IPS-15b (cell line): ENCODE data around the gene KIF13A.

ENCODE experiments used
- H3K27me3 ChIP-seq: one replicate; pipeline ENCODE4 v1.6.1; 2013; ENCODE audit warnings: low read length; ENCODE audit not compliant: control insufficient read depth, insufficient read depth
- H3K36me3 ChIP-seq: one replicate; pipeline ENCODE4 v1.6.1; 2013; ENCODE audit warnings: low read length; ENCODE audit not compliant: control insufficient read depth, insufficient read depth
- H3K4me1 ChIP-seq: one replicate; pipeline ENCODE4 v1.6.1; 2013; ENCODE audit warnings: mild to moderate bottlenecking, low read length; ENCODE audit not compliant: control insufficient read depth, insufficient read depth
- H3K4me3 ChIP-seq: one replicate; pipeline ENCODE4 v1.5.1; 2013; ENCODE audit warnings: low read depth, low read length
- H3K9ac ChIP-seq: one replicate; pipeline ENCODE4 v1.6.1; 2013; ENCODE audit warnings: low read depth, mild to moderate bottlenecking, low read length
- H3K9me3 ChIP-seq: one replicate; pipeline ENCODE4 v1.6.1; 2013; ENCODE audit warnings: mild to moderate bottlenecking, low read length; ENCODE audit not compliant: control insufficient read depth, insufficient read depth

The KIF13A gene

DNA sequence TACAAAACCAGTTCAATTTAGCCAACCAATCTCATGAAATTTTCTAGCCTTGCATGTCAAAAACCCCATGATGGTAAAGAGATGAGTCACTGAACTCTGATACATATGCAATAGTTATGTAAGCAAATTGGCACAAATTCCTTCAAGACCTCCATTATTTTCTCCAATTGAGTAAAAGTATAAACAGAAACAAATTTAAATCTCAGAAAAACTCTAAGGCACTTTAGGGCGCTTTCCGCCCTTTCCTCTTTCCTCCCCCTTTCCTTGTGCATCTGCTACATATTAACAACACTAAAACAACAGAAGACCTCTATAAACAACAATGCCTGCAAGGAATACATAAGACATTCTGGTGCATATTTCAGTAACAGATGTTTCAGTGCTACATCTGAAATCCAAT, 48.5 kb downstream of the KIF13A start:
- H3K9me3 ChIP-seq: no peaks in the 10 kb centered on the region
- H3K27me3 ChIP-seq: no peaks in the 10 kb centered on the region
- H3K9ac ChIP-seq: no peak overlapping the region
- H3K36me3 ChIP-seq: no peaks in the 10 kb centered on the region
- H3K4me3 ChIP-seq: no peak overlapping the region
- H3K4me1 ChIP-seq: peaks cover 24% of the 10 kb centered on the region

DNA sequence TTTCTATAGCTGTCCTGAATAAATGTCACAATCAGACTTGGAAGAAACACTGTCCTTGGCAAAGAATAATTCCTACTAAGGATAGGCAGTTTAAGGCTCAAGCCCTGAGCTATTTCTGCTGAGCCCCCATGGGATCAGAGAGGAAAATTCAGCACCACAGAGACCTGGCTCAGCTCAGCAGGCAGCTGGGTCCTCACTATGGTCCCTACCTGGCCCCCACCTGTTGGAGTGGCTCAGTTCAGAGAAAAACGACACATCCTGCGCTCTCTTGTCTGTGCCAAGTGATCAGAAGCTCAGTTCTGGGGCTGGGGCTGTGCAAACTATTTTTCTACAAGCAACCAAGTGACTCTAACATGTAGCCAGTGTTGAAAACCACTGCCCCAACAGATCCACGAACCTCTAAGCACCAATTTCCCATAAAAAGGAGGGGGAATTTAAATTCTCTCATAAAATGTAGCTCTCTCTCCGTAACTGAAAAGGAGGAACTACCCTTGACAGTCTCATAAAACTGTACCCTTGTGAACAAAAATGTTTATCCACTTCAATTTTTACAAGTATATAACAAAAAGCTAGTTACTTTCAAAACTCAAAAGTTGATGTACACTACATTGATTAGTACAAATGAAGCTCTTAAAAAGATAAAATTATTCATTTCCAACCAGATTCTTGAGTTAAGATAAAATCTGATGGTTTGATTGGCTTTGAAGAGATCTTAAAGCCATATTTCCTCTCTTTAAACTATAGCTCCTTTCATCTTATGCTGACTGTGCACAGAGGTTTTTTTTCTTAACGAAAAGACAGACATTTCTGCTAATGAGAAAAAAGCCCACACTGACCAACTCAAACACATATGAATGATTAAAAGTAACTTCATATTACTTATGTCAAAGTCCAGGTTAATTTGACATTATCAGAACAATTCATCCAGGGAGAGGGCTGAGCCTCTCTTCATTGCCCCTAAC, 52.0 kb downstream of the KIF13A start:
- H3K9ac ChIP-seq: no peak overlapping the region
- H3K9me3 ChIP-seq: no peaks in the 10 kb centered on the region
- no peak overlapping the region for H3K4me3 ChIP-seq
- H3K27me3 ChIP-seq: no peaks in the 10 kb centered on the region
- peaks cover 30% of the 10 kb centered on the region for H3K4me1 ChIP-seq
- no peaks in the 10 kb centered on the region for H3K36me3 ChIP-seq

DNA sequence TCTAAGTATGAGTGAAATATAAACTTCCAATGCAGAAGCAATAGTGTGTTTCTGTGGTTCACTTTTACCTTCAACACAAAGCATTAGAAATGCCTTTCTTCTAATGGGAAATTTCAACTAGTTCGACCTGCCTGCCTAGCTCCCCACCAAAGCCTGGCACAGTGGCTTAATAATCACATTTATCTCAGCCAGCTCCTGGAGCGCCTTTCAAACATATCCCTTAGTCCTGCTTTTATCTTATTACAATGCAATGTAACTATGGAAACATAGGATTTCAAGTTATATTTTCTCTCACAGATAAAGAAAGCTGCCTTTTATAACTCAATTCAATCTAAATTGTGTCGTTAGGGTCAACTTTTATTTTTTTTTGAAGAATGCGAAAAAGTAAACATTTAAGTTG, 53.7 kb downstream of the KIF13A start:
- no peak overlapping the region for H3K9ac ChIP-seq
- no peaks in the 10 kb centered on the region for H3K9me3 ChIP-seq
- no peaks in the 10 kb centered on the region for H3K27me3 ChIP-seq
- no peak overlapping the region for H3K4me3 ChIP-seq
- no peaks in the 10 kb centered on the region for H3K36me3 ChIP-seq
- peaks cover 24% of the 10 kb centered on the region for H3K4me1 ChIP-seq

DNA sequence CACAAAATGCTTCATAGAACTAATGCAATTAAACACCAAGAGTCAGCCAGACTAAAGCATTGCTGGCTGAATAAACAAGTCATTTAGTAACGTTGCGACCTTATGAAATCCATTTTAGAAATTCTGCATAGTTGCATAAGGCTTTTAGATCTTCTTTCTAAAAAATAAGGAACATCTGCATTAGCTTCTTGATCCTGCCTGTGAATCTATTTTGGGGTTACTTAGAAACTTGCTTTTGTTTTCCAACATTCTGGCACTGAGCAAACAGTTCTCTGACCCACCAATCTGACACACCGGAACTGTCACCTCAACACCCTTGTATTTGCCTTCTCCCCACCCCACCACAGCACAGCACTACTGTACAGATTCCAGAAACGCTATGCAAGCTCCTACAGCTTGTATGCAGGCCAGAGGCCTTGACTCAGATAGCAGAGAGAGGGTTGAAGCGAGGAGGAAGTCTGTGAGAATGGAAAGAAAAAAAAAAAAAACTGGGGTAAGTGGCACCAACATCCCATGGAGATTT, 55.0 kb downstream of the KIF13A start:
- no peaks in the 10 kb centered on the region for H3K36me3 ChIP-seq
- peaks cover 20% of the 10 kb centered on the region for H3K4me1 ChIP-seq
- H3K9ac ChIP-seq: no peak overlapping the region
- H3K4me3 ChIP-seq: no peak overlapping the region
- no peaks in the 10 kb centered on the region for H3K27me3 ChIP-seq
- no peaks in the 10 kb centered on the region for H3K9me3 ChIP-seq

DNA sequence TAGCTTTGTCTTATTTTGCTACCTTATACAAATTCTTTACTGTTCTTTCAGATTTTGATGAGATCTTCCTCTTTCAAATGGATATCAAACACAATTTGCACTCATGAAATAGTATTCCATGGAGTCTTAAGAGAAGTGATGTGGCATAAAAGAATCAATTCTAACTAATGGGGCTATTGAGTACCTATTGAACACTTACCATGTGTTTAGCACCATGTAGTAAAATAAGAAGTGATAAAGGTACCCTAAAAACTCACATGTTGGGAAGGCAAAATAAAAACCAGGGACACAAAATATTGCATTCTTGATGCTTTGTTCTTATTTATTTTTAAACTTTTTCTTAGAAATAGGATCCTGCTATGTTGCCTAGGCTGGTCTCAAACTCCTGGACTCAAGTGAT, 56.2 kb downstream of the KIF13A start:
- no peak overlapping the region for H3K4me3 ChIP-seq
- H3K36me3 ChIP-seq: no peaks in the 10 kb centered on the region

DNA sequence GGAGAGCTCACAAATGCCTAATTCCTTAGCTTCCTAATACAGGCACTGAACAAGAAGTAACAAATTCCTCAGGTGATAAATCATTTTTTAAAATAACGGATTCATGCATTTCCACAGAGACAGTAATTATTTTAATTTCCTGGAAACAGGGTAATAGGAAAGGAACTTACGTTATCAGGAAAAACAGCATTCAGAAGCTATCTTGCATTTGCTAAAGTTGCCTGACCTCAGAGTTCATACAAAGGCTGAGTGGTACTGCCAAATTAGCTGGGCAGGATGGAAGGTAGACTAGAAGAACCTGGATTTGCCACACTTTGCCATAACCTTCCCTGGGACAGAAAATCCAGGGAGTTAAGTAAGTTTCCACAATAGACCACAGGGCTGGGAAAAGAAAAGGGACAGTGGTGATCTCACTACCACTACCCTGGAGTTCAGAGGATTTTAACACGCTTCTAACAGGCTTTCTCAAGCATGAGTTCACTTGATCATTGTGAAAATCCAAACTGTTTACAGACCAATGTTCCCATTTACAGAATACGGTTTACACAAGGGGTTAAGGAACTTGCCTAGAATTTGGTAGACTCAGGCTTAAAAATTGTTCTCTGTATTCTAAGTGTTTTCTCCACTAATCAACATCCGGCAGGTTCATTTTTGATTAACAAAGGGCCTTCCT, 57.0 kb downstream of the KIF13A start:
- H3K9ac ChIP-seq: no peak overlapping the region
- no peaks in the 10 kb centered on the region for H3K36me3 ChIP-seq
- H3K4me3 ChIP-seq: no peak overlapping the region
- no peaks in the 10 kb centered on the region for H3K27me3 ChIP-seq
- peaks cover 16% of the 10 kb centered on the region for H3K4me1 ChIP-seq
- H3K9me3 ChIP-seq: no peaks in the 10 kb centered on the region

More for the DNA sequence above, 56.2 kb downstream of the KIF13A start:
- no peaks in the 10 kb centered on the region for H3K27me3 ChIP-seq
- H3K9ac ChIP-seq: no peak overlapping the region
- no peaks in the 10 kb centered on the region for H3K9me3 ChIP-seq
- H3K4me1 ChIP-seq: peaks cover 20% of the 10 kb centered on the region

DNA sequence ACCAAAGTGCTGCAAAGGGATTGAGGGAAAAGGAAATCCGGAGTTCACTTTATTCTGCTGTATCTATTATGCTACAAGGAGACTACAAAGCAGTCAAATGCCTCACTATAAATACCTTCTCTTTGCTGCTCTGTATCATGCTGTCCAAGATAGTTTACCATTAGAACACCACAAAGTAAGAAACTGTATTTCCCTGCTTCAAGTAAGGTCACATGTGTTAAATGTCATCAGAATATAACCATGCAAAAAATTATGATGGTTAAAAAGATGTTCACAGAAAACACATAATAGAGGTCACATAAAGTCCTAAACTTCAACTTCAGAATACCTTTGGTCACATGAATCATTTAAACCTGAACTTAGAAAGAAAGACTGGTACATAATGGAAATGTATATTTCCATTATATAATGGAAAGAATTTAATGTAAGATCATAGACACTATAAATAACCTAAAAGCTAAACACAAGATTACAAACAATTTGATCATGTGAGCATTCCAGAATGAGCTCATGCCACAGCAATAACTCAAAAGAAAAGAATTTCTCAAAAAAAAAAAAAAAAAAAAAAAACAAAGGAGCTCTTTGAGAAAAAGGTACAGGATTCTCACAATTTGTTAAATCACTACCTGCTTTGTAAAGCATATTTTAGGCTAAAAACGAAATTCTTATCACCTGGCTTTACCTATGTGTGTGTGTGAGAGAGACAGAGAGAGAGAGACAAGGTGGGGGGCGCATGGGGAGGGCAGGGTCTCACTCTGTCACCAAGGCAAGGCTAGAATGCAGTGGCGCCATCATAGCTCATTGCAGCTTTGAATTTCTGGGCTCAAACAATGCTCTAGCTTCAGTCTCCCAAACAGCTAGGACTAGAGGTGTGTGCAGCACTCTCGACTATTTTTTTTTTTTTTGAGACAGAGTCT, 58.7 kb downstream of the KIF13A start:
- H3K36me3 ChIP-seq: no peaks in the 10 kb centered on the region
- no peaks in the 10 kb centered on the region for H3K9me3 ChIP-seq
- H3K4me3 ChIP-seq: no peak overlapping the region
- peaks cover 18% of the 10 kb centered on the region for H3K4me1 ChIP-seq
- H3K9ac ChIP-seq: no peak overlapping the region
- no peaks in the 10 kb centered on the region for H3K27me3 ChIP-seq

DNA sequence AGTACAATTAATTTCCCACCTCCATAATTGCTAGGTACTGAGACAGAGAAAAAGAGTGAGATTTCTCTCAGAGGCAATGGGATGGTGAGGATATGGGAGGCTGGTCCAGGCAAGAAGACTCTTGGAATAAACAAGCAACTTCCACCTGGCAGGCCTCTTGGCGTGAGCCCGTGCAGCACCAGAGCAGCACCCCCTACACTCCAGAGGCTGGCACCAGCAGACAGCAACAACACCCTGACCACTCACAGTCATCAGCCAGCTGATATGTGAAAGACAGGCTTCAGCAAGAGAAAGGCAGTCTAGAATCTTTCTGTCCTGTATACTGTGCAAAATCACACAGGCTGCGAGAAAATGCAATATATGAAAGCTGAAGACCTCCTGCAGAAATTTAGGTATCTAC, 59.7 kb downstream of the KIF13A start:
- H3K36me3 ChIP-seq: no peaks in the 10 kb centered on the region
- peaks cover 18% of the 10 kb centered on the region for H3K4me1 ChIP-seq
- H3K4me3 ChIP-seq: no peak overlapping the region
- no peak overlapping the region for H3K9ac ChIP-seq
- no peaks in the 10 kb centered on the region for H3K27me3 ChIP-seq
- H3K9me3 ChIP-seq: no peaks in the 10 kb centered on the region

DNA sequence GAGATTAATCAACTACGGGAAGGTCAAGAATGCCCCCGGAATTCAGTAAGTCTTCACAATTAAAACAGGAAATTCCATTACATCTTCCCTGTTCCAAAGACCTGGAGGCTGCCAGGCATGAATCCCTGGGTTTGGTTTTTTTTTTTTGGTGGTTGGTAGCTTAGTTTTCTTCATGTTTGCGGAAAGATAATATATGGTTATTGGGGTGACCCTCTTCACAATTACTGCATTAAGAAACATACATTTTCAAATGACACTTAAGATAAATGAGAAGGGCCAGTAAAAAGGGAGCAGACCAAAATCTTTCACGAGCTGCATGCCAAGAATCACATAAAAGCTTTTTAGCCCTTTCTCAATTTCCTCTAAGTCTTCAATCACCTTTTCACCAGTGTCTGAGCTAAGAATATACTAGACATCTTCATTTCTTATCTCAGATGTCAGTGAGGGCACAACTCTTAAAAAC, 64.0 kb downstream of the KIF13A start:
- Histone ChIP-seq H3K9ac (peak overlapping the region; percentile 30), H3K27me3 (no peaks in the 10 kb centered on the region), H3K9me3 (no peaks in the 10 kb centered on the region)

DNA sequence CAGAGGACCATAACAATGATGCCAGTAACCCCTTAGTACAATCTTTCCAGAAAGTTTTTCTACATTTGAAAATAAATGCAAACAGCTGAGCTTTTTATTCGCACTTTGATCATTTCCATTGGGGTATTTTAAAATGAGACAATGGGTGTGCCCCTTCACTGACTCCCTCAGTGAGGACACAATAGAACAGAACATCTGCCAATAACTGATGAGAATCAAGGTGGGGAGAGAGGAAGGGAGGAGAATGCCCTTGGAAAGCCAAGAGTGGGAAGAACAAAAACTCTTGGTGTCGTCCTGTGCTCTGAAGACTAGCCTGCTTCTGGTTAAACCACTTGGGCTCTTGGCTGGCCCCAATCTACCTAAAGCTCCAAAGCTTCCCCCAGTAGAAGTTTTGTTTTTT, 66.0 kb downstream of the KIF13A start:
- H3K9me3 ChIP-seq: no peaks in the 10 kb centered on the region
- H3K27me3 ChIP-seq: no peaks in the 10 kb centered on the region
- H3K9ac ChIP-seq: no peak overlapping the region
- no peak overlapping the region for H3K4me3 ChIP-seq
- peaks cover 7% of the 10 kb centered on the region for H3K4me1 ChIP-seq
- H3K36me3 ChIP-seq: no peaks in the 10 kb centered on the region

More for the DNA sequence above, 64.0 kb downstream of the KIF13A start:
- H3K36me3 ChIP-seq: no peaks in the 10 kb centered on the region
- H3K4me3 ChIP-seq: no peak overlapping the region
- H3K4me1 ChIP-seq: peaks cover 7% of the 10 kb centered on the region

DNA sequence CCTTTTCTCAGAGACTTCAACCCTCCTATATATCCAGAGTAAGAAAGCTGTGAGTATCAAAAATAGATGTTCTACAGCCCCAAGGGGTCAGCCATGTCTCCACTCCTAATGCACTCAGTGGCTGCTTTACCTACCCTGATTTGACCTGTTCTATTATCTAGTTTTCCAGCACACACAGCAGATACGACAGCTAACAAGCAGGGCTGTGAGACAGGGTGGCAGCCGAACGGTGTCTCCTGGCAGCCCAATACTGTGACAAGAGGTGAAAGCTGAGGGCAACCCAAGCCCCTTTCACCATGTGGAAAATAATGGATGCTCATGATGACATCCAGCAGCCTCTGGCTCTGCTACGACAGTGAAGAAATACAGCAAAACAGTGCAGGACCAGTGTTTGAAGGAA, 67.9 kb downstream of the KIF13A start:
- no peaks in the 10 kb centered on the region for H3K4me1 ChIP-seq
- no peaks in the 10 kb centered on the region for H3K36me3 ChIP-seq
- H3K27me3 ChIP-seq: no peaks in the 10 kb centered on the region
- no peaks in the 10 kb centered on the region for H3K9me3 ChIP-seq
- H3K9ac ChIP-seq: no peak overlapping the region
- no peak overlapping the region for H3K4me3 ChIP-seq
